GM12878 (cell line): ENCODE data around the gene HNRNPA1. TPM values are rescaled to one million over a fixed set of nuclear protein-coding genes. Genes with fewer than 3 reads are reported as not detected.

Experiments
- ATF3 ChIP-seq: IDR thresholded peaks from 2 replicates; pipeline ENCODE4 v1.6.1; 2011; ENCODE audit warnings: low read depth, mild to moderate bottlenecking, low read length, moderate library complexity, borderline replicate concordance; ENCODE audit errors: extremely low read depth
- ATF7 ChIP-seq: fragments of 450-650 bp; IDR thresholded peaks from 2 replicates; pipeline ENCODE4 v1.6.1; 2016; ENCODE audit warnings: low read depth, mild to moderate bottlenecking
- BCL11A ChIP-seq: IDR thresholded peaks from 2 replicates; pipeline ENCODE4 v1.6.1; 2011; ENCODE audit warnings: low read depth, low read length
- BRCA1 ChIP-seq: IDR thresholded peaks from 2 replicates; pipeline ENCODE4 v1.6.1; 2011; ENCODE audit warnings: low read depth, low read length, improper control_type of control experiment
- CHD4 ChIP-seq: fragments of 200-600 bp; sonication (generic); IDR thresholded peaks from 2 replicates; pipeline ENCODE4 v1.6.1; 2016; ENCODE audit warnings: mild to moderate bottlenecking
- EP300 ChIP-seq, 2 experiments: fragments of 150-350 bp in 1 of 2; IDR thresholded peaks; 2 replicates each; pipeline ENCODE4 v1.6.1; 2011 to 2012; ENCODE audit warnings: low read depth in 2 of 2, low read length in 2 of 2, borderline replicate concordance in 1 of 2, improper control_type of control experiment in 1 of 2, inconsistent platforms in 1 of 2; ENCODE audit not compliant: control insufficient read depth in 1 of 2
- EZH2 ChIP-seq: IDR thresholded peaks from 2 replicates; pipeline ENCODE4 v1.6.1; 2012; ENCODE audit warnings: low read depth, mild to moderate bottlenecking, control low read depth, inconsistent platforms, low read length, borderline replicate concordance; ENCODE audit not compliant: control insufficient read depth
- FOS ChIP-seq: IDR thresholded peaks from 3 replicates; pipeline ENCODE4 v1.6.1; 2011; ENCODE audit warnings: borderline replicate concordance; ENCODE audit not compliant: insufficient read length; ENCODE audit errors: extremely low read depth
- FOXM1 ChIP-seq: IDR thresholded peaks from 2 replicates; pipeline ENCODE4 v1.6.1; 2012; ENCODE audit warnings: low read depth, mild to moderate bottlenecking, inconsistent platforms, low read length, moderate library complexity
- GATAD2B ChIP-seq: fragments of 450-650 bp; conservative IDR thresholded peaks from 2 replicates; pipeline ENCODE4 v1.6.1; 2017; ENCODE audit warnings: low read depth, mild to moderate bottlenecking, moderate library complexity
- HDAC2 ChIP-seq: fragments of 200-600 bp; sonication (generic); IDR thresholded peaks from 2 replicates; pipeline ENCODE4 v1.6.1; 2017
- HDAC6 ChIP-seq: fragments of 200-600 bp; sonication (generic); IDR thresholded peaks from one replicate; pipeline ENCODE4 v1.8.0; 2017; ENCODE audit warnings: antibody characterized with exemption; ENCODE audit not compliant: unreplicated experiment
- IKZF1 ChIP-seq: fragments of 450-650 bp; conservative IDR thresholded peaks from 2 replicates; pipeline ENCODE4 v1.6.1; 2017; ENCODE audit warnings: antibody characterized with exemption, mild to moderate bottlenecking
- MAX ChIP-seq: IDR thresholded peaks from 2 replicates; pipeline ENCODE4 v1.6.1; 2012; ENCODE audit warnings: low read depth, low read length, improper control_type of control experiment
- MEF2B ChIP-seq: fragments of 450-650 bp; IDR thresholded peaks from 2 replicates; pipeline ENCODE4 v1.6.1; 2018; ENCODE audit warnings: mild to moderate bottlenecking, moderate library complexity; ENCODE audit not compliant: partially characterized antibody, poor library complexity, severe bottlenecking
- NFIC ChIP-seq: IDR thresholded peaks from 2 replicates; pipeline ENCODE4 v1.6.1; 2012; ENCODE audit warnings: low read depth, mild to moderate bottlenecking, inconsistent platforms, low read length, moderate library complexity
- NFYA ChIP-seq: IDR thresholded peaks from 2 replicates; pipeline ENCODE4 v1.6.1; 2011; ENCODE audit warnings: low read depth, mild to moderate bottlenecking, low read length, improper control_type of control experiment, borderline replicate concordance
- NR2C1 ChIP-seq: fragments of 450-650 bp; IDR thresholded peaks from 2 replicates; pipeline ENCODE4 v1.6.1; 2017; ENCODE audit warnings: antibody characterized with exemption, mild to moderate bottlenecking, moderate library complexity
- NR2C2 ChIP-seq: IDR thresholded peaks from 2 replicates; pipeline ENCODE4 v1.6.1; 2011; ENCODE audit warnings: borderline replicate concordance, low read depth; ENCODE audit not compliant: control insufficient read depth, insufficient read length
- PKNOX1 ChIP-seq: fragments of 450-650 bp; IDR thresholded peaks from 2 replicates; pipeline ENCODE4 v1.6.1; 2016; ENCODE audit warnings: mild to moderate bottlenecking
- RAD51 ChIP-seq: fragments of 450-650 bp; IDR thresholded peaks from 2 replicates; pipeline ENCODE4 v1.6.1; 2016; ENCODE audit warnings: moderate library complexity, mild to moderate bottlenecking, inconsistent platforms
- RELA ChIP-seq: fragments of 450-650 bp; IDR thresholded peaks from 2 replicates; pipeline ENCODE4 v1.8.0; 2014; ENCODE audit warnings: borderline replicate concordance; ENCODE audit not compliant: partially characterized antibody
- RFX5 ChIP-seq: IDR thresholded peaks from 2 replicates; pipeline ENCODE4 v1.6.1; 2011; ENCODE audit warnings: low read depth, low read length, improper control_type of control experiment
- RUNX3 ChIP-seq: IDR thresholded peaks from 2 replicates; pipeline ENCODE4 v1.6.1; 2012; ENCODE audit warnings: low read length, inconsistent platforms
- SMAD1 ChIP-seq: fragments of 450-650 bp; IDR thresholded peaks from 2 replicates; pipeline ENCODE4 v1.6.1; 2018; ENCODE audit warnings: mild to moderate bottlenecking, low read depth; ENCODE audit not compliant: partially characterized antibody
- SMC3 ChIP-seq: IDR thresholded peaks from 2 replicates; pipeline ENCODE4 v1.6.1; 2011; ENCODE audit warnings: low read length, improper control_type of control experiment, borderline replicate concordance
- SRF ChIP-seq, 2 experiments: IDR thresholded peaks; 2 replicates each; pipeline ENCODE4 v1.6.1; 2011; ENCODE audit warnings: low read depth in 2 of 2, low read length in 2 of 2, mild to moderate bottlenecking in 1 of 2, moderate library complexity in 1 of 2
- TAF1 ChIP-seq: IDR thresholded peaks from 2 replicates; pipeline ENCODE4 v1.6.1; 2011; ENCODE audit warnings: mild to moderate bottlenecking, low read depth, low read length, borderline replicate concordance
- USF1 ChIP-seq: IDR thresholded peaks from 2 replicates; pipeline ENCODE4 v1.6.1; 2011; ENCODE audit warnings: borderline replicate concordance, low read depth, mild to moderate bottlenecking, moderate library complexity, mixed read lengths, low read length; ENCODE audit not compliant: insufficient read depth; ENCODE audit errors: extremely low read length
- polyA plus RNA-seq, 11 experiments: library from polyadenylated mRNA; depleted of rRNA in 4 of 11; unstranded in 6 of 11; stranded (reverse) in 5 of 11; fragments of >200 nt; fragmentation: Nextera tagmentation in 4 of 11; fragmentation: Illumina TruSeq in 1 of 11; extraction: Ambion mirVana in 4 of 11; extraction: Trizol in 1 of 11; gene quantifications; 1 replicate in 1 of 11; 2 replicates in 10 of 11; pipeline versions ENCODE4 v1.2.1 to v1.2.3, GENCODE V29; 2011 to 2016; ENCODE audit warnings: inconsistent platforms in 2 of 11, missing spikeins in 2 of 11, low read depth in 1 of 11
- total RNA-seq, 4 experiments: library from RNA; depleted of rRNA in 3 of 4; stranded (reverse); fragments of >200 nt in 3 of 4; fragmentation: Illumina TruSeq in 1 of 4; extraction: Trizol in 1 of 4; gene quantifications; 2 replicates each; pipeline versions ENCODE4 v1.2.1 to v1.2.3, GENCODE V29; 2013 to 2021

Gene HNRNPA1
- total and polyA plus RNA-seq, 10 of the 15 experiments (the other 5 are each of a cell fraction or from before 2014, with no cell fraction given): 630 to 2,342 (median 1,407) TPM

GRCh38 chr12:54240971-54241588 lies 39.4 kb upstream of the HNRNPA1 start (continued):
- TF ChIP-seq ATF3 (no peak), PKNOX1 (peak; percentile 34; the same call in 1 of the 2 replicates), NFYA (no peak), ATF7 (peak; percentile 29; the same call in 1 of the 2 replicates), SRF (IDR thresholded peaks at IDR 0.05; ENCODE audit: low read depth in 2 of 2, low read length in 2 of 2) (no peak), SMAD1 (no peak), FOS (no peak), IKZF1 (peak; percentile 73), CHD4 (no peak), EZH2 (no peak), RFX5 (no peak), RELA (no peak), TAF1 (no peak), NFIC (peak; percentile 81), USF1 (no peak), NR2C2 (no peak), MEF2B (peak; percentile 54), RUNX3 (peak; percentile 73; the same call in 1 of the 2 replicates), EP300 (IDR thresholded peaks at IDR 0.05; ENCODE audit: borderline replicate concordance in 1 of 2, control insufficient read depth in 1 of 2, low read depth in 2 of 2, low read length in 2 of 2) (0 out of 4 replicates have a peak, but pooled peaks of 1 of the 2 experiments have one; percentile 39), SMC3 (no peak), HDAC6 (no peak), FOXM1 (peak; percentile 52; the same call in 1 of the 2 replicates), HDAC2 (no peak), BCL11A (peak; percentile 6; the same call in 1 of the 2 replicates), BRCA1 (no peak), NR2C1 (no peak), RAD51 (no peak), MAX (no peak), GATAD2B (no peak)
